Astrocyte (in vitro differentiated cells and primary cell): ENCODE data around the gene TEX19. TPM values are rescaled to one million over a fixed set of nuclear protein-coding genes. Genes with fewer than 3 reads are reported as not detected.
"Not testable (repeated sequence)": the region's sequence is repeated elsewhere in the genome, so short reads cannot be mapped to it uniquely, and the experiment has no call there.

Experiments
- DNase-seq: peaks from one replicate; pipeline ENCODE4 v3.0.0-alpha.2; 2010; ENCODE audit warnings: low read depth
- FAIRE-seq: peaks from 2 replicates; lab custom pipeline; 2011; peaks lifted over from hg19 to GRCh38; lab: Jason Lieb, UNC
- H2AFZ ChIP-seq: 2 replicates; pipeline ENCODE4 v1.6.0; 2012; ENCODE audit warnings: low read depth, low read length, inconsistent platforms
- H3K27ac ChIP-seq: 2 replicates; pipeline ENCODE4 v1.5.1; 2011; ENCODE audit warnings: low read depth, low read length, inconsistent platforms
- H3K27me3 ChIP-seq: 2 replicates; pipeline ENCODE4 v1.6.0; 2011; ENCODE audit warnings: low read length, inconsistent platforms; ENCODE audit not compliant: insufficient read depth
- H3K36me3 ChIP-seq: 2 replicates; pipeline ENCODE4 v1.5.1; 2011; ENCODE audit warnings: low read length, inconsistent platforms; ENCODE audit not compliant: insufficient read depth
- H3K4me1 ChIP-seq: 2 replicates; pipeline ENCODE4 v1.5.1; 2011; ENCODE audit warnings: low read length, inconsistent platforms; ENCODE audit not compliant: insufficient read depth
- H3K4me2 ChIP-seq: 2 replicates; pipeline ENCODE4 v1.6.0; 2012; ENCODE audit warnings: low read length, inconsistent platforms
- H3K4me3 ChIP-seq: 2 replicates; pipeline ENCODE4 v1.5.1; 2011; ENCODE audit warnings: low read depth, mild to moderate bottlenecking, low read length, inconsistent platforms; ENCODE audit not compliant: insufficient read depth
- H3K79me2 ChIP-seq: 2 replicates; pipeline ENCODE4 v1.6.0; 2012; ENCODE audit warnings: mild to moderate bottlenecking, low read length, inconsistent platforms; ENCODE audit not compliant: insufficient read depth
- H3K9ac ChIP-seq: 2 replicates; pipeline ENCODE4 v1.6.0; 2012; ENCODE audit warnings: mild to moderate bottlenecking, low read length, inconsistent platforms
- H3K9me3 ChIP-seq: 2 replicates; pipeline ENCODE4 v1.5.1; 2012; ENCODE audit warnings: low read depth, mild to moderate bottlenecking, low read length, inconsistent platforms; ENCODE audit not compliant: insufficient read depth
- H4K20me1 ChIP-seq: 2 replicates; pipeline ENCODE4 v1.6.0; 2012; ENCODE audit warnings: low read length, inconsistent platforms; ENCODE audit not compliant: insufficient read depth
- H3K27ac Mint-ChIP-seq: one replicate; pipeline ENCODE4 v1.8.0; 2021; ENCODE audit warnings: mild to moderate bottlenecking, mixed read lengths; ENCODE audit not compliant: unreplicated experiment
- H3K27me3 Mint-ChIP-seq: one replicate; pipeline ENCODE4 v1.8.0; 2021; ENCODE audit warnings: low read depth, mixed read lengths; ENCODE audit not compliant: unreplicated experiment
- H3K36me3 Mint-ChIP-seq: one replicate; pipeline ENCODE4 v1.8.0; 2021; ENCODE audit warnings: low read depth, mixed read lengths; ENCODE audit not compliant: unreplicated experiment
- H3K4me1 Mint-ChIP-seq: one replicate; pipeline ENCODE4 v1.8.0; 2021; ENCODE audit warnings: low read depth, mixed read lengths; ENCODE audit not compliant: unreplicated experiment
- H3K4me3 Mint-ChIP-seq: one replicate; pipeline ENCODE4 v1.8.0; 2021; ENCODE audit warnings: mild to moderate bottlenecking, moderate library complexity, mixed read lengths; ENCODE audit not compliant: unreplicated experiment
- H3K9me3 Mint-ChIP-seq: one replicate; pipeline ENCODE4 v1.8.0; 2021; ENCODE audit warnings: mild to moderate bottlenecking, mixed read lengths; ENCODE audit not compliant: unreplicated experiment
- EZH2 ChIP-seq: IDR thresholded peaks from 2 replicates; pipeline ENCODE4 v1.6.1; 2012; ENCODE audit warnings: mild to moderate bottlenecking, low read length, inconsistent platforms; ENCODE audit not compliant: insufficient read depth
- total RNA-seq: library from RNA; stranded (reverse); gene quantifications from 2 replicates; pipeline ENCODE4 v1.2.1, GENCODE V29; 2021
- TF ChIP-seq, protein P1 (sequence below): IDR thresholded peaks from 2 replicates; pipeline ENCODE4 v1.5.1; 2011; ENCODE audit warnings: low read depth, mild to moderate bottlenecking, inconsistent platforms, low read length, moderate library complexity; ENCODE audit not compliant: insufficient read depth

The TEX19 gene
- total RNA-seq, 1 donor from 2014 or later = not detected

DNA sequence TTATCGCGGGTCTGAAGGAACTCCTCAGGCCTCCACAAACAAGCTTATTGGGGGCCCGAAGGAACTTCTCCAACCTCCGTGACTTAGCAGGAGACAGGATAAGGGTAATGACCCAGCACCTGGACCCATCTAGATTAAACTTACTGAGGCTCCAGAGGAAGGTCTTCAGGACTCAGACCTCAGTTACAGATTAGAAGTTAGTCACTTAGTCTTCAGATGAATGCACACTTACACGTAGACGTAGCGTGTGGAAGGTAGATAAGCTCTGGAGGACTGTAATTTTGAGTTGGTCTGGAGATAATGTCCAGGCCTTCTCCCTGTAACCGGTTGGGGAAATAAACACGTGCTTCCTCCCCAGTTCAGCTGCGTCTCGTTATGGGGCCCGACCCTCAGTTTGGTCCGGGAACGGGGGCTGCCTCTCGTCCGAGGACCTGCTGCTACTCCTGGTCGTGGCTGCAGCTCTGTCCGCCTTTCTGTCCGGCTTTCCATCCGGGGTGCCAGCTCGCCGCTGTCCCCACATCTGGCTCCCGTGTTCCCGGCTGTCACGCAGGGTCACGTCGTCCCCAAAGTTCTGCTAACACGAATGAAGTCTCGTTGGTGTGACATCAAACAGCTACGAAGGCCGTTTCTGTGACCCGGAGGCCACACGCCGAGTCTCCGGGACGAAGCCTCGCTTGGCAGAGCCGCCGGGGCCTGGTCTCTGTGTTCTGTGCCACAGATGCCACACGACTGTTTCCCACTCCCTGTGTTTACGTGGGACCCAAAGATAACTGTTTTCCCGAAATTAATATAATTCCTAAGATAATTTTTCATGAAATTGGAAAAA lies 13.7 kb upstream of the TEX19 start:
- Histone ChIP-seq H3K27ac (no peak overlapping the region), H3K4me2 (no peak overlapping the region), H3K79me2 (no peaks in the 10 kb centered on the region), H3K9ac (no peak overlapping the region), H2AFZ (no peak overlapping the region), H3K36me3 (no peaks in the 10 kb centered on the region), H3K4me3 (no peak overlapping the region), H3K4me1 (no peaks in the 10 kb centered on the region), H3K27me3 (peaks cover 9% of the 10 kb centered on the region), H4K20me1 (no peaks in the 10 kb centered on the region), H3K9me3 (peaks cover 3% of the 10 kb centered on the region)
- no peak overlapping the region for H3K4me3 Mint-ChIP-seq
- H3K4me1 Mint-ChIP-seq = no peaks in the 10 kb centered on the region
- FAIRE-seq = no peak
- H3K27ac Mint-ChIP-seq = no peak overlapping the region
- H3K36me3 Mint-ChIP-seq = peaks cover 1% of the 10 kb centered on the region
- H3K27me3 Mint-ChIP-seq = peaks cover 27% of the 10 kb centered on the region
- TF ChIP-seq, protein P1, sequence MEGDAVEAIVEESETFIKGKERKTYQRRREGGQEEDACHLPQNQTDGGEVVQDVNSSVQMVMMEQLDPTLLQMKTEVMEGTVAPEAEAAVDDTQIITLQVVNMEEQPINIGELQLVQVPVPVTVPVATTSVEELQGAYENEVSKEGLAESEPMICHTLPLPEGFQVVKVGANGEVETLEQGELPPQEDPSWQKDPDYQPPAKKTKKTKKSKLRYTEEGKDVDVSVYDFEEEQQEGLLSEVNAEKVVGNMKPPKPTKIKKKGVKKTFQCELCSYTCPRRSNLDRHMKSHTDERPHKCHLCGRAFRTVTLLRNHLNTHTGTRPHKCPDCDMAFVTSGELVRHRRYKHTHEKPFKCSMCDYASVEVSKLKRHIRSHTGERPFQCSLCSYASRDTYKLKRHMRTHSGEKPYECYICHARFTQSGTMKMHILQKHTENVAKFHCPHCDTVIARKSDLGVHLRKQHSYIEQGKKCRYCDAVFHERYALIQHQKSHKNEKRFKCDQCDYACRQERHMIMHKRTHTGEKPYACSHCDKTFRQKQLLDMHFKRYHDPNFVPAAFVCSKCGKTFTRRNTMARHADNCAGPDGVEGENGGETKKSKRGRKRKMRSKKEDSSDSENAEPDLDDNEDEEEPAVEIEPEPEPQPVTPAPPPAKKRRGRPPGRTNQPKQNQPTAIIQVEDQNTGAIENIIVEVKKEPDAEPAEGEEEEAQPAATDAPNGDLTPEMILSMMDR = no peak
- no peak for TF ChIP-seq EZH2
- peaks cover 3% of the 10 kb centered on the region for H3K9me3 Mint-ChIP-seq
- no peak for DNase-seq

DNA sequence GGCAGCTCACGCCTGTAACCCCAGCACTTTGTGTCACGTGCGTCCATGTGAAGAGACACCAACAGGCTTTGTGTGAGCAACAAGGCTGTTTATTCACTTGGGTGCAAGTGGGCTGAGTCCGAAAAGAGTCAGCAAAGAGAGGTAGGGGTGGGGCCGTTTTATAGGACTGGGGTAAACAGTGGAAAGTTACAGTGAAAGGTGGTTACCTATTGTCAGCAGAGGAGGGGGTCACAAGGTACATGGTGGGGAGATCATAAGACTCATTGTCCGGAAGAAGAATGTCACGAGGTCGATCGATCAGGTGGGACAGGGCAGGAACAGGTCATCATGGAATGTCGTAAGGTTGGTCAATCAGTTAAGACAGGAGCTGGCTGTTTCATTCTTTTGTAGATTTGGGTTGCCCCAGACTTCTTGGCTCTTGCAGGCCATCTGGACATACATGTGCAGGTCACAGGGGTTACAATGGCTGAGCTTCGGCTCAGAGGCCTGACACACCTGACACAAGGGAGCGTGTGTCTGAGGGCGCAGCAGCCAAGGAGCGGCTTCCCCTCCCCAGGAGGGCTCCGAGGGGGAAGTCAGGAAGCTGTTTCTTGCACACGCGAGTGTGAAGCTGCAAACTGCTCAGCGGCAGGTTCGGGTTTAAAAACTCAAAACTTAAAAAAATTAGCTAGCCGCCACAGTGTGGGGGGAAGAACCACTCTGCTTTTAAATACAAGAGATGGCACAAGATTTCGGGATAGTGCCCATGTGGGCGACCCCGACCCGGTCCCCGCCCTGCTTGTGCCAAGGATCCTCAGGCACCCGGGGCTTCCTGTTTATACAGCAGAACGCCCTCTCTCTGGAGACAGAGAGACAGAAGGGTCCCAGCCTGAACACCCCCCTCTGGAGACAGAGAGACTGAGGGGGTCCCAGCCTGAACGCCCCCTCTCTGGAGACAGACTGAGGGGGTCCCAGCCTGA lies 12.4 kb upstream of the TEX19 start:
- Mint-ChIP-seq H3K27me3 (peaks cover 30% of the 10 kb centered on the region), H3K4me3 (no peak overlapping the region), H3K36me3 (peaks cover 1% of the 10 kb centered on the region), H3K9me3 (no peaks in the 10 kb centered on the region), H3K27ac (no peak overlapping the region), H3K4me1 (no peaks in the 10 kb centered on the region)
- FAIRE-seq = no peak
- Histone ChIP-seq H3K9me3 (peaks cover 3% of the 10 kb centered on the region), H4K20me1 (no peaks in the 10 kb centered on the region), H3K36me3 (no peaks in the 10 kb centered on the region), H2AFZ (no peak overlapping the region), H3K4me1 (no peaks in the 10 kb centered on the region), H3K27me3 (peaks cover 9% of the 10 kb centered on the region), H3K27ac (no peak overlapping the region), H3K4me3 (no peak overlapping the region), H3K9ac (no peak overlapping the region), H3K79me2 (no peaks in the 10 kb centered on the region), H3K4me2 (no peak overlapping the region)
- TF ChIP-seq, protein P1 = no peak
- no peak for TF ChIP-seq EZH2
- no peak for DNase-seq

DNA sequence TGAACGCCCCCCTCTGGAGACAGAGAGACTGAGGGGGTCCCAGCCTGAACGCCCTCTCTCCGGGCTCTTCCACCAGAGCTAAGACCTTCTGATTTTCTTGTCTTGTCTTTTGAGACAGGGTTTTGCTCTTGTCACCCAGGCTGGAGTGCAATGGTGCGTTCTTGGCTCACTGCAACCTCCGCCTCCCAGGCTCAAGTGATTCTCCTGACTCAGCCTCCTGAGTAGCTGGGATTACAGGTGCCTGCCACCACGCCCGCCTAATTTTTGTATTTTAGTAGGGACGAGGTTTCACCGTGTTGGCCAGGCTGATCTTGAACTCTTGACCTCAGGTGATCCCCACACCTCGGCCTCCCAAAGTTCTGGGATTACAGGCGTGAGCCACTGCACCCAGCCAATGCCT lies 11.1 kb upstream of the TEX19 start:
- H3K4me3 Mint-ChIP-seq, H4K20me1 ChIP-seq, H3K4me1 Mint-ChIP-seq, H2AFZ ChIP-seq, H3K4me2 ChIP-seq, H3K27ac Mint-ChIP-seq, H3K9ac ChIP-seq, H3K36me3 ChIP-seq, H3K9me3 Mint-ChIP-seq, DNase-seq, H3K27ac ChIP-seq, H3K27me3 ChIP-seq, H3K79me2 ChIP-seq, H3K9me3 ChIP-seq, H3K36me3 Mint-ChIP-seq, H3K4me1 ChIP-seq, FAIRE-seq, H3K4me3 ChIP-seq: not testable (repeated sequence)
- H3K27me3 Mint-ChIP-seq = peaks cover 31% of the 10 kb centered on the region
